Measurements from ENCODE around the gene CRYBG2. TPM values are rescaled to one million over a fixed set of nuclear protein-coding genes. Genes with fewer than 3 reads are reported as not detected.
A peak's percentile ranks its signal among the peaks of the same experiment; 100 is the strongest.

CRYBG2 gene
- total and polyA plus RNA-seq, 2 of the 13 experiments (the other 11 are each of a cell fraction or from before 2014, with no cell fraction given) = 1.3 to 2.9 TPM

- TF ChIP-seq, protein P1, sequence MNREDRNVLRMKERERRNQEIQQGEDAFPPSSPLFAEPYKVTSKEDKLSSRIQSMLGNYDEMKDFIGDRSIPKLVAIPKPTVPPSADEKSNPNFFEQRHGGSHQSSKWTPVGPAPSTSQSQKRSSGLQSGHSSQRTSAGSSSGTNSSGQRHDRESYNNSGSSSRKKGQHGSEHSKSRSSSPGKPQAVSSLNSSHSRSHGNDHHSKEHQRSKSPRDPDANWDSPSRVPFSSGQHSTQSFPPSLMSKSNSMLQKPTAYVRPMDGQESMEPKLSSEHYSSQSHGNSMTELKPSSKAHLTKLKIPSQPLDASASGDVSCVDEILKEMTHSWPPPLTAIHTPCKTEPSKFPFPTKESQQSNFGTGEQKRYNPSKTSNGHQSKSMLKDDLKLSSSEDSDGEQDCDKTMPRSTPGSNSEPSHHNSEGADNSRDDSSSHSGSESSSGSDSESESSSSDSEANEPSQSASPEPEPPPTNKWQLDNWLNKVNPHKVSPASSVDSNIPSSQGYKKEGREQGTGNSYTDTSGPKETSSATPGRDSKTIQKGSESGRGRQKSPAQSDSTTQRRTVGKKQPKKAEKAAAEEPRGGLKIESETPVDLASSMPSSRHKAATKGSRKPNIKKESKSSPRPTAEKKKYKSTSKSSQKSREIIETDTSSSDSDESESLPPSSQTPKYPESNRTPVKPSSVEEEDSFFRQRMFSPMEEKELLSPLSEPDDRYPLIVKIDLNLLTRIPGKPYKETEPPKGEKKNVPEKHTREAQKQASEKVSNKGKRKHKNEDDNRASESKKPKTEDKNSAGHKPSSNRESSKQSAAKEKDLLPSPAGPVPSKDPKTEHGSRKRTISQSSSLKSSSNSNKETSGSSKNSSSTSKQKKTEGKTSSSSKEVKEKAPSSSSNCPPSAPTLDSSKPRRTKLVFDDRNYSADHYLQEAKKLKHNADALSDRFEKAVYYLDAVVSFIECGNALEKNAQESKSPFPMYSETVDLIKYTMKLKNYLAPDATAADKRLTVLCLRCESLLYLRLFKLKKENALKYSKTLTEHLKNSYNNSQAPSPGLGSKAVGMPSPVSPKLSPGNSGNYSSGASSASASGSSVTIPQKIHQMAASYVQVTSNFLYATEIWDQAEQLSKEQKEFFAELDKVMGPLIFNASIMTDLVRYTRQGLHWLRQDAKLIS (CRISPR knock-in tag; IDR thresholded peaks at IDR 0.05) = no peak
- TF ChIP-seq ZNF550 (CRISPR knock-in tag; IDR thresholded peaks at IDR 0.05; ENCODE audit: borderline replicate concordance) (no peak), NR3C1 (CRISPR knock-in tag; IDR thresholded peaks at IDR 0.05) (no peak), DDIT3 (CRISPR knock-in tag; IDR thresholded peaks at IDR 0.05) (no peak), ZNF790 (CRISPR knock-in tag; IDR thresholded peaks at IDR 0.05; ENCODE audit: borderline replicate concordance) (no peak), ZNF224 (CRISPR knock-in tag; IDR thresholded peaks at IDR 0.05) (no peak), ZNF552 (CRISPR knock-in tag; IDR thresholded peaks at IDR 0.05; ENCODE audit: borderline replicate concordance) (no peak), HOXA7 (CRISPR knock-in tag; IDR thresholded peaks at IDR 0.05) (no peak), IKZF1 (IDR thresholded peaks at IDR 0.05) (no peak), ZNF350 (CRISPR knock-in tag; IDR thresholded peaks at IDR 0.05; ENCODE audit: borderline replicate concordance, low read depth) (peak; percentile 46), ZNF674 (CRISPR knock-in tag; IDR thresholded peaks at IDR 0.05; ENCODE audit: low read depth) (no peak), SUZ12 (IDR thresholded peaks at IDR 0.05; ENCODE audit: low read depth, low read length) (no peak), NCOA2 (CRISPR knock-in tag; IDR thresholded peaks at IDR 0.05) (peak; percentile 84), TMF1 (CRISPR knock-in tag; IDR thresholded peaks at IDR 0.05; ENCODE audit: low read depth) (no peak), ZNF44 (CRISPR knock-in tag; IDR thresholded peaks at IDR 0.05) (0 out of 2 replicates have a peak, but pooled peaks have one; percentile 75), SPEN (CRISPR knock-in tag; IDR thresholded peaks at IDR 0.05; ENCODE audit: low read depth) (peak; percentile 81; the same call in 1 of the 2 replicates), SIN3B (IDR thresholded peaks at IDR 0.05; ENCODE audit: low read length) (no peak), ZNF431 (CRISPR knock-in tag; IDR thresholded peaks at IDR 0.05; ENCODE audit: borderline replicate concordance, low read depth) (peak; percentile 79; the same call in 1 of the 2 replicates)
- TF ChIP-seq, protein P2, sequence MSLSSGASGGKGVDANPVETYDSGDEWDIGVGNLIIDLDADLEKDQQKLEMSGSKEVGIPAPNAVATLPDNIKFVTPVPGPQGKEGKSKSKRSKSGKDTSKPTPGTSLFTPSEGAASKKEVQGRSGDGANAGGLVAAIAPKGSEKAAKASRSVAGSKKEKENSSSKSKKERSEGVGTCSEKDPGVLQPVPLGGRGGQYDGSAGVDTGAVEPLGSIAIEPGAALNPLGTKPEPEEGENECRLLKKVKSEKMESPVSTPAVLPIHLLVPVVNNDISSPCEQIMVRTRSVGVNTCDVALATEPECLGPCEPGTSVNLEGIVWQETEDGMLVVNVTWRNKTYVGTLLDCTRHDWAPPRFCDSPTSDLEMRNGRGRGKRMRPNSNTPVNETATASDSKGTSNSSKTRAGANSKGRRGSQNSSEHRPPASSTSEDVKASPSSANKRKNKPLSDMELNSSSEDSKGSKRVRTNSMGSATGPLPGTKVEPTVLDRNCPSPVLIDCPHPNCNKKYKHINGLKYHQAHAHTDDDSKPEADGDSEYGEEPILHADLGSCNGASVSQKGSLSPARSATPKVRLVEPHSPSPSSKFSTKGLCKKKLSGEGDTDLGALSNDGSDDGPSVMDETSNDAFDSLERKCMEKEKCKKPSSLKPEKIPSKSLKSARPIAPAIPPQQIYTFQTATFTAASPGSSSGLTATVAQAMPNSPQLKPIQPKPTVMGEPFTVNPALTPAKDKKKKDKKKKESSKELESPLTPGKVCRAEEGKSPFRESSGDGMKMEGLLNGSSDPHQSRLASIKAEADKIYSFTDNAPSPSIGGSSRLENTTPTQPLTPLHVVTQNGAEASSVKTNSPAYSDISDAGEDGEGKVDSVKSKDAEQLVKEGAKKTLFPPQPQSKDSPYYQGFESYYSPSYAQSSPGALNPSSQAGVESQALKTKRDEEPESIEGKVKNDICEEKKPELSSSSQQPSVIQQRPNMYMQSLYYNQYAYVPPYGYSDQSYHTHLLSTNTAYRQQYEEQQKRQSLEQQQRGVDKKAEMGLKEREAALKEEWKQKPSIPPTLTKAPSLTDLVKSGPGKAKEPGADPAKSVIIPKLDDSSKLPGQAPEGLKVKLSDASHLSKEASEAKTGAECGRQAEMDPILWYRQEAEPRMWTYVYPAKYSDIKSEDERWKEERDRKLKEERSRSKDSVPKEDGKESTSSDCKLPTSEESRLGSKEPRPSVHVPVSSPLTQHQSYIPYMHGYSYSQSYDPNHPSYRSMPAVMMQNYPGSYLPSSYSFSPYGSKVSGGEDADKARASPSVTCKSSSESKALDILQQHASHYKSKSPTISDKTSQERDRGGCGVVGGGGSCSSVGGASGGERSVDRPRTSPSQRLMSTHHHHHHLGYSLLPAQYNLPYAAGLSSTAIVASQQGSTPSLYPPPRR (CRISPR knock-in tag; IDR thresholded peaks at IDR 0.05; ENCODE audit: borderline replicate concordance) = peak; percentile 85
- TF ChIP-seq, protein P3, sequence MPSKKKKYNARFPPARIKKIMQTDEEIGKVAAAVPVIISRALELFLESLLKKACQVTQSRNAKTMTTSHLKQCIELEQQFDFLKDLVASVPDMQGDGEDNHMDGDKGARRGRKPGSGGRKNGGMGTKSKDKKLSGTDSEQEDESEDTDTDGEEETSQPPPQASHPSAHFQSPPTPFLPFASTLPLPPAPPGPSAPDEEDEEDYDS (CRISPR knock-in tag; IDR thresholded peaks at IDR 0.05) = no peak
Measured at GRCh38 chr1:26387447-26387846, 33.5 kb upstream of the CRYBG2 start (continued).
